ENCODE results near the gene SETBP1. TPM values are rescaled to one million over a fixed set of nuclear protein-coding genes. Genes with fewer than 3 reads are reported as not detected.

SETBP1 gene
- total RNA-seq, 1 donor from 2014 or later: 83.3 TPM

GRCh38 chr18:44637210-44638033 lies 43.3 kb upstream of the SETBP1 start:
- Mint-ChIP-seq H3K27me3 (ENCODE audit: unreplicated experiment) (no peaks in the 10 kb centered on the region), H3K4me3 (ENCODE audit: unreplicated experiment) (no peak overlapping the region), H3K27ac (ENCODE audit: unreplicated experiment) (no peak overlapping the region), H3K4me1 (ENCODE audit: low read depth, unreplicated experiment) (no peaks in the 10 kb centered on the region), H3K36me3 (ENCODE audit: unreplicated experiment) (no peaks in the 10 kb centered on the region), H3K9me3 (ENCODE audit: unreplicated experiment) (peaks cover 1% of the 10 kb centered on the region)
- no peak for TF ChIP-seq CTCF (IDR thresholded peaks at IDR 0.05; ENCODE audit: partially characterized antibody, unreplicated experiment)
- DNase-seq: no peak

- Mint-ChIP-seq H3K27ac (ENCODE audit: unreplicated experiment) (no peak overlapping the region), H3K4me3 (ENCODE audit: unreplicated experiment) (no peak overlapping the region), H3K27me3 (ENCODE audit: unreplicated experiment) (no peaks in the 10 kb centered on the region), H3K36me3 (ENCODE audit: unreplicated experiment) (no peaks in the 10 kb centered on the region), H3K9me3 (ENCODE audit: unreplicated experiment) (peaks cover 1% of the 10 kb centered on the region), H3K4me1 (ENCODE audit: low read depth, unreplicated experiment) (no peaks in the 10 kb centered on the region)
- TF ChIP-seq CTCF (IDR thresholded peaks at IDR 0.05; ENCODE audit: partially characterized antibody, unreplicated experiment): no peak
- no peak for DNase-seq
Observed at GRCh38 chr18:44638034-44638540, 42.6 kb upstream of the SETBP1 start.

GRCh38 chr18:44638811-44639210 lies 41.9 kb upstream of the SETBP1 start:
- H3K4me3 Mint-ChIP-seq (ENCODE audit: unreplicated experiment): no peak overlapping the region

GRCh38 chr18:44643004-44643403 lies 37.7 kb upstream of the SETBP1 start:
- no peak for TF ChIP-seq CTCF (IDR thresholded peaks at IDR 0.05; ENCODE audit: partially characterized antibody, unreplicated experiment)
- Mint-ChIP-seq H3K27ac (ENCODE audit: unreplicated experiment) (no peak overlapping the region), H3K9me3 (ENCODE audit: unreplicated experiment) (no peaks in the 10 kb centered on the region), H3K27me3 (ENCODE audit: unreplicated experiment) (no peaks in the 10 kb centered on the region), H3K4me1 (ENCODE audit: low read depth, unreplicated experiment) (peaks cover 2% of the 10 kb centered on the region), H3K4me3 (ENCODE audit: unreplicated experiment) (no peak overlapping the region), H3K36me3 (ENCODE audit: unreplicated experiment) (no peaks in the 10 kb centered on the region)
- no peak for DNase-seq

More at GRCh38 chr18:44638811-44639210, 41.9 kb upstream of the SETBP1 start:
- Mint-ChIP-seq H3K27me3 (ENCODE audit: unreplicated experiment) (no peaks in the 10 kb centered on the region), H3K27ac (ENCODE audit: unreplicated experiment) (no peak overlapping the region), H3K9me3 (ENCODE audit: unreplicated experiment) (no peaks in the 10 kb centered on the region), H3K36me3 (ENCODE audit: unreplicated experiment) (no peaks in the 10 kb centered on the region), H3K4me1 (ENCODE audit: low read depth, unreplicated experiment) (no peaks in the 10 kb centered on the region)
- TF ChIP-seq CTCF (IDR thresholded peaks at IDR 0.05; ENCODE audit: partially characterized antibody, unreplicated experiment): no peak
- DNase-seq: no peak

- H3K4me3 Mint-ChIP-seq (ENCODE audit: unreplicated experiment): no peak overlapping the region
- H3K4me1 Mint-ChIP-seq (ENCODE audit: low read depth, unreplicated experiment): no peaks in the 10 kb centered on the region
- no peak for TF ChIP-seq CTCF (IDR thresholded peaks at IDR 0.05; ENCODE audit: partially characterized antibody, unreplicated experiment)
- H3K27me3 Mint-ChIP-seq (ENCODE audit: unreplicated experiment): no peaks in the 10 kb centered on the region
- no peaks in the 10 kb centered on the region for H3K36me3 Mint-ChIP-seq (ENCODE audit: unreplicated experiment)
- DNase-seq: no peak
- no peak overlapping the region for H3K27ac Mint-ChIP-seq (ENCODE audit: unreplicated experiment)
- H3K9me3 Mint-ChIP-seq (ENCODE audit: unreplicated experiment): no peaks in the 10 kb centered on the region
Observed at GRCh38 chr18:44651478-44651877, 29.2 kb upstream of the SETBP1 start.

Measured in glutamatergic neuron (in vitro differentiated cells).